HepG2 (cell line): ENCODE data around the gene SLC17A8. TPM values are rescaled to one million over a fixed set of nuclear protein-coding genes. Genes with fewer than 3 reads are reported as not detected.

ENCODE experiments used
- ATAC-seq: fragments of 200-7000 bp; cut with Tn5 transposase; 3 replicates; pipeline ENCODE4 v1.9.1; 2020; ENCODE audit warnings: mild to moderate bottlenecking, moderate library complexity
- BruUV-seq: library from RNA; stranded (reverse); fragments of 400-500 nt; replicated peaks from 2 replicates; lab custom pipeline; 2021; lab: Mats Ljungman, UMichigan
- CTCF ChIA-PET: fragments of 300-600 bp; formaldehyde crosslinking; extraction: SDS; loops from one replicate; lab custom pipeline; 2021; ENCODE audit warnings: low total read pairs, inconsistent platforms, low intra/inter-chr PET ratio; lab: Yijun Ruan, JAX
- POLR2A ChIA-PET: fragments of 350-600 bp; sonication (Branson Sonifier 250); formaldehyde crosslinking; loops from one replicate; lab custom pipeline; 2020; ENCODE audit warnings: antibody characterized with exemption, inconsistent platforms; lab: Yijun Ruan, JAX
- DNase-seq: peaks from one replicate; pipeline ENCODE4 v3.0.0-alpha.2; 2015; ENCODE audit warnings: low spot score
- FAIRE-seq: peaks from 3 replicates; lab custom pipeline; 2011; peaks lifted over from hg19 to GRCh38; lab: Jason Lieb, UNC
- H2AFZ ChIP-seq: one replicate; pipeline ENCODE4 v1.6.1; 2011; ENCODE audit warnings: low read length, inconsistent platforms
- H3K27ac ChIP-seq: fragments of 300-600 bp; 3 replicates; pipeline ENCODE4 v1.8.0; 2011; ENCODE audit warnings: mixed run types, mild to moderate bottlenecking, mixed read lengths, low read length, inconsistent platforms; ENCODE audit not compliant: insufficient read depth; ENCODE audit errors: extremely low read length
- H3K27me3 ChIP-seq, 2 experiments: fragments of 200-600 bp in 1 of 2; 2 replicates in 1 of 2; 3 replicates in 1 of 2; pipeline versions ENCODE4 v1.6.0 to v1.8.0; 2011; ENCODE audit warnings: low read length in 2 of 2, mild to moderate bottlenecking in 2 of 2, moderate library complexity in 2 of 2, inconsistent platforms in 1 of 2; ENCODE audit not compliant: insufficient read depth in 2 of 2, control insufficient read depth in 1 of 2
- H3K36me3 ChIP-seq, 2 experiments: fragments of 200-600 bp in 1 of 2; replicated peaks in 1 of 2; 2 replicates in 1 of 2; 3 replicates in 1 of 2; pipeline versions ENCODE4 v1.5.1 to v1.8.0; 2011; ENCODE audit warnings: low read length in 2 of 2, inconsistent platforms in 1 of 2; ENCODE audit not compliant: insufficient read depth in 2 of 2, control insufficient read depth in 1 of 2
- H3K4me1 ChIP-seq: 2 replicates; pipeline ENCODE4 v1.5.1; 2012; ENCODE audit warnings: low read length, inconsistent platforms; ENCODE audit not compliant: insufficient read depth
- H3K4me2 ChIP-seq: 2 replicates; pipeline ENCODE4 v1.6.0; 2011; ENCODE audit warnings: low read depth, low read length, inconsistent platforms
- H3K4me3 ChIP-seq, 3 experiments: fragments of 200-600 bp in 1 of 3; sonication (generic), shearing (Covaris generic) in 1 of 3; replicated peaks in 1 of 3; 2 replicates each; pipeline ENCODE4 v1.5.1; 2011 to 2016; ENCODE audit warnings: low read length in 3 of 3, inconsistent platforms in 2 of 3, low read depth in 2 of 3, mild to moderate bottlenecking in 2 of 3, control low read depth in 1 of 3, mixed read lengths in 1 of 3; ENCODE audit not compliant: insufficient read depth in 1 of 3
- H3K79me2 ChIP-seq: one replicate; pipeline ENCODE4 v1.6.1; 2011; ENCODE audit warnings: low read length, inconsistent platforms; ENCODE audit not compliant: insufficient read depth
- H3K9ac ChIP-seq: 2 replicates; pipeline ENCODE4 v1.6.0; 2011; ENCODE audit warnings: mild to moderate bottlenecking, low read depth, low read length, inconsistent platforms; ENCODE audit not compliant: insufficient read depth
- H3K9me3 ChIP-seq: 2 replicates; pipeline ENCODE4 v1.5.1; 2012; ENCODE audit warnings: mild to moderate bottlenecking, low read length
- H4K20me1 ChIP-seq: 2 replicates; pipeline ENCODE4 v1.6.0; 2011; ENCODE audit warnings: inconsistent platforms, mild to moderate bottlenecking, low read length, moderate library complexity; ENCODE audit not compliant: insufficient read depth
- AHDC1 ChIP-seq: sonication (generic); formaldehyde crosslinking; IDR thresholded peaks from 2 replicates; pipeline ENCODE4 v1.5.1; 2020; ENCODE audit warnings: mild to moderate bottlenecking, missing genetic modification reagents, borderline replicate concordance
- CREB3 ChIP-seq: sonication (generic); formaldehyde crosslinking; IDR thresholded peaks from 2 replicates; pipeline ENCODE4 v1.5.0; 2020; ENCODE audit warnings: missing genetic modification reagents
- EED ChIP-seq: sonication (generic); formaldehyde crosslinking; IDR thresholded peaks from 2 replicates; pipeline ENCODE4 v1.5.0; 2020; ENCODE audit warnings: mild to moderate bottlenecking, missing genetic modification reagents
- HNRNPUL1 ChIP-seq: fragments of 200-400 bp; formaldehyde crosslinking; IDR thresholded peaks from 2 replicates; pipeline ENCODE4 v1.6.1; 2017; ENCODE audit warnings: low read depth, mild to moderate bottlenecking, low read length, moderate library complexity
- ISL2 ChIP-seq: sonication (generic); formaldehyde crosslinking; IDR thresholded peaks from 2 replicates; pipeline ENCODE4 v1.5.0; 2020; ENCODE audit warnings: missing genetic modification reagents
- NFKB2 ChIP-seq: sonication (generic); formaldehyde crosslinking; IDR thresholded peaks from 2 replicates; pipeline ENCODE4 v1.4.0; 2020; ENCODE audit warnings: missing genetic modification reagents, borderline replicate concordance
- PPARG ChIP-seq: conservative IDR thresholded peaks from 2 replicates; pipeline ENCODE4 v1.6.1; 2016; ENCODE audit warnings: missing biosample characterization, missing genetic modification reagents
- RFXAP ChIP-seq: sonication (generic); formaldehyde crosslinking; IDR thresholded peaks from 2 replicates; pipeline ENCODE4 v1.4.0; 2020; ENCODE audit warnings: missing genetic modification reagents, borderline replicate concordance
- SKI ChIP-seq: fragments of 450-650 bp; IDR thresholded peaks from one replicate; pipeline ENCODE4 v1.6.1; 2018; ENCODE audit warnings: mild to moderate bottlenecking; ENCODE audit not compliant: partially characterized antibody
- ZBTB39 ChIP-seq: sonication (generic); formaldehyde crosslinking; IDR thresholded peaks from 2 replicates; pipeline ENCODE4 v1.5.0; 2020; ENCODE audit warnings: missing genetic modification reagents
- ZNF34 ChIP-seq: sonication (generic); formaldehyde crosslinking; IDR thresholded peaks from 2 replicates; pipeline ENCODE4 v1.4.0; 2020; ENCODE audit warnings: mild to moderate bottlenecking, missing genetic modification reagents, borderline replicate concordance
- ZNF460 ChIP-seq: sonication (generic); formaldehyde crosslinking; IDR thresholded peaks from 2 replicates; pipeline ENCODE4 v1.5.1; 2020; ENCODE audit warnings: missing genetic modification reagents, mild to moderate bottlenecking, borderline replicate concordance
- WGBS: methylation state at CpG from one replicate; pipeline ENCODE4 v1.1.6; 2017; ENCODE audit warnings: low lambda C conversion rate; 5-methylcytosine and 5-hydroxymethylcytosine counted together
- in situ Hi-C: cut with HindIII; loops from 2 replicates; pipeline ENCODE4 v1.10.0; 2017; ENCODE audit warnings: low pct_unique_long_range_greater_than_20kb; ENCODE audit not compliant: extremely low pct_ligation_motif_present
- intact Hi-C: fragments of 100-400 bp; cut with micrococcal nuclease; formaldehyde crosslinking; loops from one replicate; pipeline ENCODE4 v1.10.0; 2022; ENCODE audit not compliant: unreplicated experiment
- polyA plus RNA-seq, 8 experiments: library from polyadenylated mRNA; depleted of rRNA in 3 of 8; stranded (reverse) in 7 of 8; unstranded in 1 of 8; fragments of >200 nt; fragmentation: Illumina TruSeq in 4 of 8; extraction: Trizol in 4 of 8; gene quantifications; 2 replicates each; pipeline versions ENCODE4 v1.2.1 to v1.2.3, GENCODE V29; 2011 to 2016; ENCODE audit warnings: low read depth in 4 of 8, missing spikeins in 1 of 8, mixed read lengths in 1 of 8; ENCODE audit not compliant: insufficient read depth in 1 of 8
- total RNA-seq, 5 experiments: library from RNA; depleted of rRNA; stranded (reverse); fragments of >200 nt; fragmentation: Illumina TruSeq; extraction: Trizol; gene quantifications; 2 replicates each; pipeline ENCODE4 v1.2.3, GENCODE V29; 2016; ENCODE audit warnings: low read depth in 1 of 5

Gene SLC17A8
- total and polyA plus RNA-seq, 2 of the 13 experiments (the other 11 are each of a cell fraction or from before 2014, with no cell fraction given), result 0.07 to 0.15 TPM

GRCh38 chr12:100375038-100375735, 18.3 kb downstream of the SLC17A8 start (continued):
- TF ChIP-seq PPARG (no peak), EED (CRISPR knock-in tag) (no peak)

- Histone ChIP-seq H3K79me2 (no peaks in the 10 kb centered on the region), H3K4me3 (no peak overlapping the region), H3K27me3 (peaks cover 0 to 1% of the 10 kb centered on the region in 2 experiments; a peak in 1 of 5 replicates), H4K20me1 (no peaks in the 10 kb centered on the region), H3K36me3 (no peaks in the 10 kb centered on the region), H3K4me1 (peaks cover 12% of the 10 kb centered on the region), H3K4me2 (no peak overlapping the region), H3K9ac (no peak overlapping the region), H3K9me3 (no peaks in the 10 kb centered on the region), H3K27ac (no peak overlapping the region), H2AFZ (no peak overlapping the region)
- intact Hi-C loops (no loop called here), in situ Hi-C loops (no loop called here)
- FAIRE-seq (no peak), DNase-seq (no peak), ATAC-seq (no peak)
- WGBS, result 82% methylated on average over 1 of the region's 1 CpG
- POLR2A ChIA-PET, result no interaction called here
- no TSS peak for BruUV-seq
- CTCF ChIA-PET, result no interaction called here
- no peak for TF ChIP-seq NFKB2 (CRISPR knock-in tag)
- TF ChIP-seq CREB3 (CRISPR knock-in tag), result no peak
- no peak for TF ChIP-seq ZBTB39 (CRISPR knock-in tag)
- TF ChIP-seq ISL2 (CRISPR knock-in tag), result no peak
- TF ChIP-seq HNRNPUL1, result no peak
- no peak for TF ChIP-seq ZNF34 (CRISPR knock-in tag)
- TF ChIP-seq ZNF460 (CRISPR knock-in tag), result no peak
- TF ChIP-seq AHDC1 (CRISPR knock-in tag), result no peak
- no peak for TF ChIP-seq RFXAP (CRISPR knock-in tag)
- no peak for TF ChIP-seq SKI
Measured at GRCh38 chr12:100376161-100376560, 19.3 kb downstream of the SLC17A8 start.
